ENCODE measurements around the gene CD247.

CD247 gene

DNA sequence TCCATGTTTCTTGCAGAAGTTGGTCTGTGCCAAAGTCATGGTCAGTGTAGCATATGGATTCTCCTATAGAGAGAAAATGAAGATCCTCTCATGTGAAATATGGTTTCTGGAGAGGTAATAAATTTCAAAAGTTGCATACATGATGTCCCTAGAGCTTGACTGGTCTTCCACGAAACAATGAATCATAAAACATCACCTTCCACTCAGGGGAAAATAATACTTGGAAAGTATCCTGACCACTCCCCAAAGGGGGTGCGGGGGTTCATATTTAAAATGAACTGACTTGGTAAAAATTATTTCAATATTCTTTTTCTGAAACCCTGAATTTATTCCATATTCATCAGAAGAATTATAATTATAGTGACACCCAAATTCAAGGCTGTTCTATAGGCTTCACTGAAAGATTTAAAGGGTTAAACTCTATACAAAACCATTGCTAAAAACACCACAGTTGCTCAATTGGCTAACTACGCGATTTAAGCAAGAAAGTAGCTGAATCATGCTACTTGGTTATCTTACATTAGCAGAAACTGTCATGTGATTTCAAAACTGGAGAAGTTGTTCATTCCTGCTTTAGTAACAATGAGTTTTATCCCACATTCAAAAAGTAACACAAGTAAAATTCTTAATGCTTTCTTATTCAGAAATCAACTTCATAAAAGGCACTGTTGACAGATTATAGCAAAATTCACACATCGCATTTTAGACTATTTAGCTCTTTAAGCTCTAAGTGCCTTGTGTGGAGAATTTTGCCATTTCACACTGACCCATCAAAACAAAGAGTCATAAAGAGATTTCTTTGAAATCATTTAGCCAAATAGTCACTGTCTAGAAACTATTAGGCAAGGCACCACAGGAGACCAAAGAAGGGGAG, 30.0 kb upstream of the CD247 start:
- TF ChIP-seq, protein P1, sequence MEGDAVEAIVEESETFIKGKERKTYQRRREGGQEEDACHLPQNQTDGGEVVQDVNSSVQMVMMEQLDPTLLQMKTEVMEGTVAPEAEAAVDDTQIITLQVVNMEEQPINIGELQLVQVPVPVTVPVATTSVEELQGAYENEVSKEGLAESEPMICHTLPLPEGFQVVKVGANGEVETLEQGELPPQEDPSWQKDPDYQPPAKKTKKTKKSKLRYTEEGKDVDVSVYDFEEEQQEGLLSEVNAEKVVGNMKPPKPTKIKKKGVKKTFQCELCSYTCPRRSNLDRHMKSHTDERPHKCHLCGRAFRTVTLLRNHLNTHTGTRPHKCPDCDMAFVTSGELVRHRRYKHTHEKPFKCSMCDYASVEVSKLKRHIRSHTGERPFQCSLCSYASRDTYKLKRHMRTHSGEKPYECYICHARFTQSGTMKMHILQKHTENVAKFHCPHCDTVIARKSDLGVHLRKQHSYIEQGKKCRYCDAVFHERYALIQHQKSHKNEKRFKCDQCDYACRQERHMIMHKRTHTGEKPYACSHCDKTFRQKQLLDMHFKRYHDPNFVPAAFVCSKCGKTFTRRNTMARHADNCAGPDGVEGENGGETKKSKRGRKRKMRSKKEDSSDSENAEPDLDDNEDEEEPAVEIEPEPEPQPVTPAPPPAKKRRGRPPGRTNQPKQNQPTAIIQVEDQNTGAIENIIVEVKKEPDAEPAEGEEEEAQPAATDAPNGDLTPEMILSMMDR (IDR thresholded peaks at IDR 0.05; ENCODE audit: borderline replicate concordance, insufficient read depth, low read depth, low read length), result no peak
- no peak overlapping the region for H3K4me3 ChIP-seq (ENCODE audit: low read depth, low read length)

GRCh38 chr1:167546935-167547334, 28.6 kb upstream of the CD247 start:
- TF ChIP-seq, protein P1 (IDR thresholded peaks at IDR 0.05; ENCODE audit: borderline replicate concordance, insufficient read depth, low read depth, low read length), result no peak
- H3K4me3 ChIP-seq (ENCODE audit: low read depth, low read length), result no peak overlapping the region

DNA sequence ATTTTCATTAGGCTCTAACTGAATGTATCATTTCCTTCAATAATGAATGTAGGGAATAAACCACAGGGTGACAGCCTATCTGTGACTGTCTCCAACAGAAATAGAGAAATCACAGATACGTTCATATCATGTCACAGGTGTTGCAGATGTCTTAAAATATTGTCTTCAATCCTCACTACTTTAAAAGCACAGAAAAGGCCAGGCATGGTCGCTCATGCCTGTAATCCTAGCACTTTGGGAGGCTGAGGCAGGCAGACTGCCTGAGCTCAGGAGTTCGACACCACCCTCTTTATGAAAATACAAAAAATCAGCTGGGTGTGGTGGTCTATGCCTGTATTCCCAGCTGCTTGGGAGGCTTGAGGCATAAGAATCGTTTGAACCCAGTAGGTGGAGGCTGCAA, 27.0 kb upstream of the CD247 start:
- no peak overlapping the region for H3K4me3 ChIP-seq (ENCODE audit: low read depth, low read length)
- TF ChIP-seq, protein P1 (IDR thresholded peaks at IDR 0.05; ENCODE audit: borderline replicate concordance, insufficient read depth, low read depth, low read length), result no peak

- no peak overlapping the region for H3K4me3 ChIP-seq (ENCODE audit: low read depth, low read length)
- TF ChIP-seq, protein P1 (IDR thresholded peaks at IDR 0.05; ENCODE audit: borderline replicate concordance, insufficient read depth, low read depth, low read length), result no peak
These were observed 26.2 kb upstream of the CD247 start for GRCh38 chr1:167544447-167545093.

- TF ChIP-seq, protein P1 (IDR thresholded peaks at IDR 0.05; ENCODE audit: borderline replicate concordance, insufficient read depth, low read depth, low read length), result no peak
- H3K4me3 ChIP-seq (ENCODE audit: low read depth, low read length), result no peak overlapping the region
These were observed 25.1 kb upstream of the CD247 start for GRCh38 chr1:167543199-167543990.

DNA sequence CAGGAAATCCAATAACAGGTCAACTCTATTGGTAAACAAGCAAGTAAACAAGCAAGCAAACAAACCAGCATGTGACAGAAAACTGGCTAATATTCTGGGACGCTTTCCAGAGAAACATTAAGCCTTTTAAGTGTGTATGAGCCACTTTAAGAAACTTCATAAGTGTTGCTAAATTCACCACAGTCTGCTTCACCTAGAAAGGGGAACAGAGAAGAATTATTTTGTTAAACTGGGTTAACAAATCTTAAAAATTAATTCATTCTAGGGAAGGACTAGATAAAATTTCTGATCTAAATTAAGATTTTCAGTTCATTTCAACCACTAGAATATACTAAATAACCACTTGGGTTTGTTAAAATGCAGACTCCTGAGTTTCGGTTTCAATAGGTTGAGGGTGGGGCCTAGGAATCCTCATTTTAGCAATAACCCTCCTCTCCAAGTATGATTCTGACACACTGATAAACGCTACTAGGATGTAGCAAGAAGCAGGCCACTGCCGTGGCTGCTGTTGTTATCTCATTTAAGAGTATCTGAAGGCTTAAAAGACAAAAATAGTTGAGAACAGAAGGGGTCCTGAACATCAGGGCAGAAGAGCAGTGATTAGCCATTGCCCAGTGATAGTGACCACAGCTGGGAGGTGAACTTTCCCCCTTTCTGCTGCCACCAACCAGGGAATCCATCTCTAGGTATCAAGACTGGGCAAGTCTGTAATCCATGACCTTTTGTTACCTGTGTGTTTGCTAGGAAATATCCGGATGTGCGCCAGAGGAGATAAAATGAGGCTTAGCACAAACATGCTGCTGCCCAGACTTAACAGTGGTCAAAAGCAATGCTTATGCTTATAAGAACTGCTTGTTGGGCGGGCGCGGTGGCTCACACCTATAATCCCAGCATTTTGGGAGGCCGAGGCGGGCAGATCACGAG, 24.0 kb upstream of the CD247 start:
- no peak overlapping the region for H3K4me3 ChIP-seq (ENCODE audit: low read depth, low read length)
- TF ChIP-seq, protein P1 (IDR thresholded peaks at IDR 0.05; ENCODE audit: borderline replicate concordance, insufficient read depth, low read depth, low read length), result no peak

Data from GM12875 (cell line).